Aorta (tissue), 5 donors: Measurements from ENCODE around the gene FAM117B. TPM values are rescaled to one million over a fixed set of nuclear protein-coding genes. Genes with fewer than 3 reads are reported as not detected.

Source experiments
- ATAC-seq: fragments of 200-7000 bp; cut with Tn5 transposase; one replicate; pipeline ENCODE4 v1.9.1; 2022; ENCODE audit warnings: moderate library complexity; ENCODE audit not compliant: low FRiP score
- DNase-seq, 2 donors: peaks; one replicate each; pipeline ENCODE4 v3.0.0-alpha.2; 2020
- H3K27ac ChIP-seq, 2 donors: one replicate each; pipeline ENCODE4 v1.5.1; 2013; ENCODE audit warnings: low read length in 2 of 2, mild to moderate bottlenecking in 2 of 2, moderate library complexity in 2 of 2, control low read depth in 1 of 2, inconsistent platforms in 1 of 2, low read depth in 1 of 2
- H3K27me3 ChIP-seq, 2 donors: one replicate each; pipeline ENCODE4 v1.6.1; 2013; ENCODE audit warnings: control low read depth in 1 of 2, low read length in 1 of 2, mild to moderate bottlenecking in 1 of 2, moderate library complexity in 1 of 2; ENCODE audit not compliant: insufficient read depth in 2 of 2, control insufficient read depth in 1 of 2
- H3K36me3 ChIP-seq, 2 donors: one replicate each; pipeline ENCODE4 v1.6.1; 2013; ENCODE audit warnings: control low read depth in 1 of 2, low read length in 1 of 2, mild to moderate bottlenecking in 1 of 2; ENCODE audit not compliant: insufficient read depth in 2 of 2, control insufficient read depth in 1 of 2
- H3K4me1 ChIP-seq, 2 donors: one replicate each; pipeline ENCODE4 v1.6.1; 2013; ENCODE audit warnings: low read length in 2 of 2, control low read depth in 1 of 2, mild to moderate bottlenecking in 1 of 2, moderate library complexity in 1 of 2; ENCODE audit not compliant: insufficient read depth in 2 of 2, control insufficient read depth in 1 of 2
- H3K4me3 ChIP-seq, 2 donors: one replicate each; pipeline ENCODE4 v1.5.1; 2013; ENCODE audit warnings: low read length in 2 of 2, control low read depth in 1 of 2, mild to moderate bottlenecking in 1 of 2
- H3K9me3 ChIP-seq: one replicate; pipeline ENCODE4 v1.6.1; 2013; ENCODE audit warnings: mild to moderate bottlenecking, low read length; ENCODE audit not compliant: control insufficient read depth
- WGBS, 2 donors: extraction: QIAGEN DNeasy Blood & Tissue Kit; methylation state at CpG; one replicate each; pipeline ENCODE4 v1.1.7; 2013; 5-methylcytosine and 5-hydroxymethylcytosine counted together
- intact Hi-C, 2 donors: fragments of 100-400 bp; cut with DNase I; formaldehyde crosslinking; loops; one replicate each; pipeline versions ENCODE4 v1.14.2 to v1.15.0; 2022
- long read RNA-seq, 2 donors: library from polyadenylated mRNA; unstranded; transcript quantifications; one replicate each; pipeline ENCODE4 v2.0.0, GENCODE V29; 2020 to 2021
- polyA plus RNA-seq, 2 donors: library from polyadenylated mRNA; stranded (reverse); fragments of 200-250 nt; gene quantifications; one replicate each; pipeline ENCODE4 v1.2.3, GENCODE V29; 2013
- total RNA-seq, 2 donors: library from RNA; stranded (reverse); fragmentation: NEBNext Ultra II Directional; extraction: Animal tissue kit (Norgen Biotek cat#: 25700); gene quantifications; one replicate each; pipeline ENCODE4 v1.2.1, GENCODE V29; 2021
- donor health status: healthy with polysubstance abuse.
- donor health status: Bipolar disorder and iron deficiency.
- donor health status: DM: no; HTN: no; CAD: no.
- donor health status: DM: no; HTN: no; CAD: no.
- donor health status: DM: yes; HTN: yes; CAD: no.

The FAM117B gene
- total RNA-seq (1 to 10 TPM; 4.3 to 8.4 TPM), polyA plus RNA-seq (1 to 10 TPM; 2.5 TPM)
- long read RNA-seq, donor 1, partial matches to known transcripts: 0 of 4 reads
- long read RNA-seq, donor 1, other reads (novel, unspliced or antisense): 4 of 4 reads
- long read RNA-seq, donor 2, full-length matches to known transcripts: 1 of 3 reads
- long read RNA-seq, donor 2, partial matches to known transcripts: 0 of 3 reads
- long read RNA-seq, donor 2, other reads (novel, unspliced or antisense): 2 of 3 reads

- intact Hi-C loops: loop anchor here in 1 of 2 donors (10.0 kb wide), 1 partner anchor 170 kb away; no protein-coding TSS in a partner anchor
- 0 to 1% methylated on average over 49 to 80 of the region's 80 CpGs for WGBS, 2 donors
- no peaks in the 10 kb centered on the region for H3K4me1 ChIP-seq
- H3K27ac ChIP-seq: peak within 1 kb of the TSS; percentile 67 to 89
- no peaks in the 10 kb centered on the region for H3K27me3 ChIP-seq
- no peaks in the 10 kb centered on the region for H3K9me3 ChIP-seq
- H3K4me3 ChIP-seq: peak within 1 kb of the TSS; percentile 93 to 99
- peak; percentile 97 for ATAC-seq
- H3K36me3 ChIP-seq: no peaks in the 10 kb centered on the region
- peak; percentile 99 for DNase-seq
These were observed at the start of gene FAM117B for GRCh38 chr2:202634556-202635427. Gene FAM117B (plus strand): TSS chr2:202634969. CDS start chr2:202635188, 219 bp downstream.

DNA sequence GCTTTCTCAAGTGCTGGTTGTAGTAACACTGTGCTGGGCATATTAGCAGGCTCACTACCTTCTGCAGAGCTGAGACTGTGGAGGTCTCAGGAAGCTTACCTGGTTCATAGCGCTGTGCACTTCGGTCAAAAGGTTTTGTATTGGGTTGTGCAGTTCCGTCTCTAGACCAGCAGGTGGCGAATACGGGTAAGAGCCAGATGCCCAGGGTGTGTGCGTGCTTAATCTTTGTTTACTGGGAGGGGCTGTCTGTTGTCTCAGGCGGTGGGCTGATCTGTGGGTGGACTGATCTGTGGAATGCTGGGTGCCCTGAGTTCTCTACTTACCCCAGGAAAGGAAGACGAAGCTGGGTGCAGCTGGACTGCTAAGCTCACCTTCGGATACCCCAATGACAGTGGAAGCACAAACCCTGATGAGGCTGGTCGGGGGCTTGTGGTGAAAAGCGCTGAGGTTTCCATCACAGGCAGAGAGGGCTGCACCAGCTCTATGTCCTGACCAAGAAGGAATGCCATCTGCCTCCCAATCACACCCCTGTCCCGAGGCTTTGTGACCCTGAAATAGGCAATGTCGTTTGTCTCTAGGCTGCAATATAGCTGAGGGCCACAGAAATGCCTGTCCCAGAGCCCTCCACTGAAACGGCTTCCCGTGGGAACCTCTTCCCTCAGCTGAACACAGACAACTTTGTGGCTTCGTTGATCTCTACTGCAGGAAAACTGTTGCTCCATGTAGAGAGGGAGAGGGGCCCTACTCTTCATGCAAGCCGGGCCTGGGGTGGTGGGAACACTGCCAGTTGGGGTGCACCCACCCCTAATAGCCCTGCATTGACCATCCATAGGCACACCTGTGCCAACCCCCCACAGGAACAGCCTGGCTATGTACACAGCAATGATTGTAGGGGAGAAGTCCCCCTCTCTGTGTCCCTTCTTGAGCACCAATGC lies 45.9 kb upstream of the FAM117B start:
- DNase-seq: peak; percentile 73 to 80
- ATAC-seq: peak; percentile 88
- Histone ChIP-seq H3K36me3 (no peaks in the 10 kb centered on the region), H3K4me1 (no peaks in the 10 kb centered on the region), H3K4me3 (no peak overlapping the region), H3K27ac (no peak overlapping the region), H3K27me3 (no peaks in the 10 kb centered on the region), H3K9me3 (no peaks in the 10 kb centered on the region)
- 31 to 33% methylated on average over 17 of the region's 17 CpGs for WGBS, 2 donors
- intact Hi-C loops: loop anchor here (2.0 to 10.0 kb wide), 2 partner anchors 282 to 286 kb away; partner anchors contain the start of gene ICA1L (in 2 of the 2)

- Histone ChIP-seq H3K36me3 (no peaks in the 10 kb centered on the region), H3K4me1 (no peaks in the 10 kb centered on the region), H3K27me3 (no peaks in the 10 kb centered on the region), H3K4me3 (no peak overlapping the region), H3K27ac (no peak overlapping the region), H3K9me3 (no peaks in the 10 kb centered on the region)
- intact Hi-C loops: loop anchor here (2.0 to 10.0 kb wide), 2 partner anchors 281 to 285 kb away; partner anchors contain the start of gene ICA1L (in 2 of the 2)
- no peak for DNase-seq
- WGBS, 2 donors: 95 to 96% methylated on average over 4 of the region's 4 CpGs
- ATAC-seq: no peak
These were observed 45.2 kb upstream of the FAM117B start for GRCh38 chr2:202589582-202589949.

GRCh38 chr2:202592566-202592965 lies 42.2 kb upstream of the FAM117B start:
- Histone ChIP-seq H3K27me3 (no peaks in the 10 kb centered on the region), H3K36me3 (no peaks in the 10 kb centered on the region), H3K27ac (no peak overlapping the region), H3K4me1 (no peaks in the 10 kb centered on the region), H3K9me3 (no peaks in the 10 kb centered on the region), H3K4me3 (no peak overlapping the region)
- ATAC-seq (no peak), DNase-seq (no peak)
- intact Hi-C loops: no loop called here
- WGBS, 2 donors: 41% methylated on average over 2 of the region's 2 CpGs

GRCh38 chr2:202599105-202599504 lies 35.7 kb upstream of the FAM117B start:
- WGBS, 2 donors: 95 to 98% methylated on average over 2 of the region's 2 CpGs
- Histone ChIP-seq H3K4me1 (no peaks in the 10 kb centered on the region), H3K9me3 (no peaks in the 10 kb centered on the region), H3K27ac (no peak overlapping the region), H3K4me3 (no peak overlapping the region), H3K27me3 (no peaks in the 10 kb centered on the region), H3K36me3 (no peaks in the 10 kb centered on the region)
- no peak for ATAC-seq
- intact Hi-C loops: no loop called here
- DNase-seq: no peak

DNA sequence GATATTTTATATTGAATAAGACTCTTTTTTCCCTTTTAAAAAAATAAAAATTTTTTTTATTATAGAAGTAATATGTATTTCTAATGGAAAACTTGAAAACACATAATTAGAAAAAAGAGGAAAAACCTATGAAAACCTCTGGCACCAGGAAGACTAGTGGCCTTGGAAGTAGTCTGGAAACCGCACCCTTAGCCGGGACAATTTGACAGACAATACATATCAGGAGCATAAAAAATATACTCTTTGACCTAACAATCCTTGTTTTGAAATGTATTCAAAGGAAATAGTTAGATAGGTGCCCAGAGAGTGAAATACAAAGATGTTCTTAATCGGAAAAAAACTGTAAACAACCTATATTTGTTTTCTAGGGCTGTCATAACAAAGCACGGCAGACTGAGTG lies 34.9 kb upstream of the FAM117B start:
- ATAC-seq (no peak), DNase-seq (no peak)
- no peaks in the 10 kb centered on the region for H3K27me3 ChIP-seq
- H3K4me1 ChIP-seq: no peaks in the 10 kb centered on the region
- H3K9me3 ChIP-seq: no peaks in the 10 kb centered on the region
- H3K27ac ChIP-seq: no peak overlapping the region
- H3K4me3 ChIP-seq: no peak overlapping the region
- no peaks in the 10 kb centered on the region for H3K36me3 ChIP-seq
- intact Hi-C loops: no loop called here
- WGBS, 2 donors: 87 to 88% methylated on average over 4 of the region's 4 CpGs

GRCh38 chr2:202604699-202605098 lies 30.1 kb upstream of the FAM117B start:
- 85 to 86% methylated on average over 4 of the region's 4 CpGs for WGBS, 2 donors
- Histone ChIP-seq H3K4me1 (no peaks in the 10 kb centered on the region), H3K27ac (no peak overlapping the region), H3K9me3 (peaks cover 1% of the 10 kb centered on the region), H3K4me3 (no peak overlapping the region), H3K36me3 (no peaks in the 10 kb centered on the region), H3K27me3 (no peaks in the 10 kb centered on the region)
- ATAC-seq (no peak), DNase-seq (no peak)
- intact Hi-C loops: no loop called here

GRCh38 chr2:202605174-202605573 lies 29.6 kb upstream of the FAM117B start:
- H3K9me3 ChIP-seq: peaks cover 1% of the 10 kb centered on the region
- no peaks in the 10 kb centered on the region for H3K4me1 ChIP-seq
- no peak overlapping the region for H3K4me3 ChIP-seq
- intact Hi-C loops: no loop called here
- WGBS, 2 donors: 76 to 88% methylated on average over 1 of the region's 1 CpG
- no peak for DNase-seq
- no peaks in the 10 kb centered on the region for H3K36me3 ChIP-seq
- ATAC-seq: no peak
- no peaks in the 10 kb centered on the region for H3K27me3 ChIP-seq
- no peak overlapping the region for H3K27ac ChIP-seq
